Measurements from ENCODE around the gene C18orf63. TPM values are rescaled to one million over a fixed set of nuclear protein-coding genes. Genes with fewer than 3 reads are reported as not detected.

C18orf63 gene
- total RNA-seq, 1 donor from 2014 or later, result not detected

GRCh38 chr18:74278983-74279382 is 36.7 kb upstream of the C18orf63 start:
- no peaks in the 10 kb centered on the region for H3K27me3 ChIP-seq (ENCODE audit: control insufficient read depth, insufficient read depth, low read length)
- DNase-seq (ENCODE audit: low read depth) (no peak), FAIRE-seq (no peak)
- H3K4me3 ChIP-seq (ENCODE audit: low read depth, low read length), result no peak overlapping the region
- no peaks in the 10 kb centered on the region for H3K36me3 ChIP-seq (ENCODE audit: control insufficient read depth, insufficient read depth, low read length)
- TF ChIP-seq, protein P1, sequence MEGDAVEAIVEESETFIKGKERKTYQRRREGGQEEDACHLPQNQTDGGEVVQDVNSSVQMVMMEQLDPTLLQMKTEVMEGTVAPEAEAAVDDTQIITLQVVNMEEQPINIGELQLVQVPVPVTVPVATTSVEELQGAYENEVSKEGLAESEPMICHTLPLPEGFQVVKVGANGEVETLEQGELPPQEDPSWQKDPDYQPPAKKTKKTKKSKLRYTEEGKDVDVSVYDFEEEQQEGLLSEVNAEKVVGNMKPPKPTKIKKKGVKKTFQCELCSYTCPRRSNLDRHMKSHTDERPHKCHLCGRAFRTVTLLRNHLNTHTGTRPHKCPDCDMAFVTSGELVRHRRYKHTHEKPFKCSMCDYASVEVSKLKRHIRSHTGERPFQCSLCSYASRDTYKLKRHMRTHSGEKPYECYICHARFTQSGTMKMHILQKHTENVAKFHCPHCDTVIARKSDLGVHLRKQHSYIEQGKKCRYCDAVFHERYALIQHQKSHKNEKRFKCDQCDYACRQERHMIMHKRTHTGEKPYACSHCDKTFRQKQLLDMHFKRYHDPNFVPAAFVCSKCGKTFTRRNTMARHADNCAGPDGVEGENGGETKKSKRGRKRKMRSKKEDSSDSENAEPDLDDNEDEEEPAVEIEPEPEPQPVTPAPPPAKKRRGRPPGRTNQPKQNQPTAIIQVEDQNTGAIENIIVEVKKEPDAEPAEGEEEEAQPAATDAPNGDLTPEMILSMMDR (IDR thresholded peaks at IDR 0.05; ENCODE audit: insufficient read depth, low read length, severe bottlenecking), result no peak

GRCh38 chr18:74281011-74281979 is 34.3 kb upstream of the C18orf63 start:
- Histone ChIP-seq H3K36me3 (ENCODE audit: control insufficient read depth, insufficient read depth, low read length) (no peaks in the 10 kb centered on the region), H3K4me3 (ENCODE audit: low read depth, low read length) (no peak overlapping the region), H3K27me3 (ENCODE audit: control insufficient read depth, insufficient read depth, low read length) (no peaks in the 10 kb centered on the region)
- DNase-seq (ENCODE audit: low read depth), result no peak
- peak; percentile 76 for FAIRE-seq
- TF ChIP-seq, protein P1 (IDR thresholded peaks at IDR 0.05; ENCODE audit: insufficient read depth, low read length, severe bottlenecking), result no peak

DNA sequence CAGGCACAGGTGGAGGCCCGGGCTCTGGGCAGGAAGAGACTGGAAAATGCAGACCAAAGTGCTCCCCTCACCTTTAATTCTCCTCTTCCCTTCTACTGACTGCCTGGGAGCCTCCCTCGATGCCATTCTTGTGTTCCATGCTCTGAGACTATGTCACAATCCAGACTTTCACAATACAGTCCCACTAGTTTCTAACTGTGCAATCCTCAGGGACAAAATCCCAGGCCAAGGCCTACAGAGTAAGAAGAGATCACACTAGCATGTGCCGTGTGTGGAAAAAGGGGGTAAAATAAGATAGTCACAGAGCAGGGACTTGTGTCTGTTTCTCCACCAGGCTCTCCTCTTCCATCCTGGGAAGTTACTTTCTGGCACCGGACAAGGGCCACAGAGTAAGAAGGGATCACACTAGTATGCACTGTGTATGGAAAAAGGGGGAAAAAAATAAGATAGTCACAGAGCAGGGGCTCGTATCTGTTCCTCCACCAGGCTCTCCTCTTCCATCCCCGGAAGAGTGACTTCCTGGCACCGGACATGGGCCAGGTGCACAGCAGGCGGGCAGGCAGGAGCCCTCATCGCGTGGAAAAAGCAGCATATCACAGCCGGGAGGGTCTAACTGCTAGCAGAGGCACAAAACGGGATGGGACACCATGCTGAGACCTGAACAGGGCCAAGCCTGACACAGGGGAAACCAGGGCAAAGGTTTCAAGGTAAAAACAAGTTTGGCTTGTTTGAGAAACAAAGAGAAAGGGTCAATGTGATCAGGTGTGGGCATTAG is 33.5 kb upstream of the C18orf63 start:
- DNase-seq (ENCODE audit: low read depth) (no peak), FAIRE-seq (no peak)
- TF ChIP-seq, protein P1 (IDR thresholded peaks at IDR 0.05; ENCODE audit: insufficient read depth, low read length, severe bottlenecking), result no peak
- no peaks in the 10 kb centered on the region for H3K36me3 ChIP-seq (ENCODE audit: control insufficient read depth, insufficient read depth, low read length)
- H3K4me3 ChIP-seq (ENCODE audit: low read depth, low read length), result no peak overlapping the region
- no peaks in the 10 kb centered on the region for H3K27me3 ChIP-seq (ENCODE audit: control insufficient read depth, insufficient read depth, low read length)

- no peak overlapping the region for H3K4me3 ChIP-seq (ENCODE audit: low read depth, low read length)
- TF ChIP-seq, protein P1 (IDR thresholded peaks at IDR 0.05; ENCODE audit: insufficient read depth, low read length, severe bottlenecking), result no peak
- FAIRE-seq (no peak), DNase-seq (ENCODE audit: low read depth) (peak; percentile 62)
- H3K27me3 ChIP-seq (ENCODE audit: control insufficient read depth, insufficient read depth, low read length), result no peaks in the 10 kb centered on the region
- H3K36me3 ChIP-seq (ENCODE audit: control insufficient read depth, insufficient read depth, low read length), result no peaks in the 10 kb centered on the region
Measured at GRCh38 chr18:74282755-74283554, 32.7 kb upstream of the C18orf63 start.

- no peak for DNase-seq (ENCODE audit: low read depth)
- no peaks in the 10 kb centered on the region for H3K36me3 ChIP-seq (ENCODE audit: control insufficient read depth, insufficient read depth, low read length)
- H3K27me3 ChIP-seq (ENCODE audit: control insufficient read depth, insufficient read depth, low read length), result no peaks in the 10 kb centered on the region
- FAIRE-seq, result no peak
- TF ChIP-seq, protein P1 (IDR thresholded peaks at IDR 0.05; ENCODE audit: insufficient read depth, low read length, severe bottlenecking), result no peak
- H3K4me3 ChIP-seq (ENCODE audit: low read depth, low read length), result no peak overlapping the region
Measured at GRCh38 chr18:74283646-74284045, 32.0 kb upstream of the C18orf63 start.
